GM12878 (cell line): ENCODE data around the gene NIFK.

Experiments used
- CBFB ChIP-seq: IDR thresholded peaks from 2 replicates; pipeline ENCODE4 v1.6.1; 2016; ENCODE audit warnings: antibody characterized with exemption, low read depth
- CHD2 ChIP-seq: IDR thresholded peaks from 2 replicates; pipeline ENCODE4 v1.6.1; 2011; ENCODE audit warnings: low read depth, low read length, improper control_type of control experiment, borderline replicate concordance
- EP300 ChIP-seq, 2 experiments: fragments of 150-350 bp in 1 of 2; IDR thresholded peaks; 2 replicates each; pipeline ENCODE4 v1.6.1; 2011 to 2012; ENCODE audit warnings: low read depth in 2 of 2, low read length in 2 of 2, borderline replicate concordance in 1 of 2, improper control_type of control experiment in 1 of 2, inconsistent platforms in 1 of 2; ENCODE audit not compliant: control insufficient read depth in 1 of 2
- TF ChIP-seq, protein P1 (sequence below): IDR thresholded peaks from 2 replicates; pipeline ENCODE4 v1.6.1; 2012; ENCODE audit warnings: mild to moderate bottlenecking, low read depth, low read length

- TF ChIP-seq CHD2 (no peak), EP300 (IDR thresholded peaks at IDR 0.05; ENCODE audit: borderline replicate concordance in 1 of 2, control insufficient read depth in 1 of 2, low read depth in 2 of 2, low read length in 2 of 2) (no peak), CBFB (no peak)
- TF ChIP-seq, protein P1, sequence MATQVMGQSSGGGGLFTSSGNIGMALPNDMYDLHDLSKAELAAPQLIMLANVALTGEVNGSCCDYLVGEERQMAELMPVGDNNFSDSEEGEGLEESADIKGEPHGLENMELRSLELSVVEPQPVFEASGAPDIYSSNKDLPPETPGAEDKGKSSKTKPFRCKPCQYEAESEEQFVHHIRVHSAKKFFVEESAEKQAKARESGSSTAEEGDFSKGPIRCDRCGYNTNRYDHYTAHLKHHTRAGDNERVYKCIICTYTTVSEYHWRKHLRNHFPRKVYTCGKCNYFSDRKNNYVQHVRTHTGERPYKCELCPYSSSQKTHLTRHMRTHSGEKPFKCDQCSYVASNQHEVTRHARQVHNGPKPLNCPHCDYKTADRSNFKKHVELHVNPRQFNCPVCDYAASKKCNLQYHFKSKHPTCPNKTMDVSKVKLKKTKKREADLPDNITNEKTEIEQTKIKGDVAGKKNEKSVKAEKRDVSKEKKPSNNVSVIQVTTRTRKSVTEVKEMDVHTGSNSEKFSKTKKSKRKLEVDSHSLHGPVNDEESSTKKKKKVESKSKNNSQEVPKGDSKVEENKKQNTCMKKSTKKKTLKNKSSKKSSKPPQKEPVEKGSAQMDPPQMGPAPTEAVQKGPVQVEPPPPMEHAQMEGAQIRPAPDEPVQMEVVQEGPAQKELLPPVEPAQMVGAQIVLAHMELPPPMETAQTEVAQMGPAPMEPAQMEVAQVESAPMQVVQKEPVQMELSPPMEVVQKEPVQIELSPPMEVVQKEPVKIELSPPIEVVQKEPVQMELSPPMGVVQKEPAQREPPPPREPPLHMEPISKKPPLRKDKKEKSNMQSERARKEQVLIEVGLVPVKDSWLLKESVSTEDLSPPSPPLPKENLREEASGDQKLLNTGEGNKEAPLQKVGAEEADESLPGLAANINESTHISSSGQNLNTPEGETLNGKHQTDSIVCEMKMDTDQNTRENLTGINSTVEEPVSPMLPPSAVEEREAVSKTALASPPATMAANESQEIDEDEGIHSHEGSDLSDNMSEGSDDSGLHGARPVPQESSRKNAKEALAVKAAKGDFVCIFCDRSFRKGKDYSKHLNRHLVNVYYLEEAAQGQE: no peak
These were observed 42.2 kb upstream of the NIFK start for GRCh38 chr2:121778741-121779487.
